Measurements from ENCODE around the gene AK5.

AK5 gene

GRCh38 chr1:77356136-77356535 is 74.3 kb downstream of the AK5 start:
- Histone ChIP-seq H3K9me3 (ENCODE audit: insufficient read depth, low read depth, low read length) (no peaks in the 10 kb centered on the region), H3K27ac (ENCODE audit: low read length) (no peak overlapping the region), H3K9ac (ENCODE audit: low read depth, low read length) (no peak overlapping the region), H3K36me3 (ENCODE audit: insufficient read depth, low read depth, low read length) (no peaks in the 10 kb centered on the region), H3K4me3 (ENCODE audit: low read length) (no peak overlapping the region), H3K27me3 (ENCODE audit: insufficient read depth, low read length) (no peaks in the 10 kb centered on the region), H3K4me1 (ENCODE audit: insufficient read depth, low read length) (no peaks in the 10 kb centered on the region)

- Histone ChIP-seq H3K27ac (ENCODE audit: low read length) (no peak overlapping the region), H3K4me3 (ENCODE audit: low read length) (no peak overlapping the region), H3K9ac (ENCODE audit: low read depth, low read length) (no peak overlapping the region), H3K9me3 (ENCODE audit: insufficient read depth, low read depth, low read length) (no peaks in the 10 kb centered on the region), H3K27me3 (ENCODE audit: insufficient read depth, low read length) (no peaks in the 10 kb centered on the region), H3K4me1 (ENCODE audit: insufficient read depth, low read length) (no peaks in the 10 kb centered on the region), H3K36me3 (ENCODE audit: insufficient read depth, low read depth, low read length) (no peaks in the 10 kb centered on the region)
These were observed 78.4 kb downstream of the AK5 start for GRCh38 chr1:77360256-77360655.

- H3K27me3 ChIP-seq (ENCODE audit: insufficient read depth, low read length), result no peaks in the 10 kb centered on the region
- no peaks in the 10 kb centered on the region for H3K36me3 ChIP-seq (ENCODE audit: insufficient read depth, low read depth, low read length)
- no peak overlapping the region for H3K27ac ChIP-seq (ENCODE audit: low read length)
- H3K9me3 ChIP-seq (ENCODE audit: insufficient read depth, low read depth, low read length), result no peaks in the 10 kb centered on the region
- H3K4me3 ChIP-seq (ENCODE audit: low read length), result no peak overlapping the region
- H3K9ac ChIP-seq (ENCODE audit: low read depth, low read length), result no peak overlapping the region
- H3K4me1 ChIP-seq (ENCODE audit: insufficient read depth, low read length), result no peaks in the 10 kb centered on the region
These were observed 79.8 kb downstream of the AK5 start for GRCh38 chr1:77361621-77362020.

GRCh38 chr1:77370161-77370560 is 88.3 kb downstream of the AK5 start:
- Histone ChIP-seq H3K9me3 (ENCODE audit: insufficient read depth, low read depth, low read length) (no peaks in the 10 kb centered on the region), H3K27ac (ENCODE audit: low read length) (no peak overlapping the region), H3K4me1 (ENCODE audit: insufficient read depth, low read length) (no peaks in the 10 kb centered on the region), H3K4me3 (ENCODE audit: low read length) (no peak overlapping the region), H3K27me3 (ENCODE audit: insufficient read depth, low read length) (no peaks in the 10 kb centered on the region), H3K36me3 (ENCODE audit: insufficient read depth, low read depth, low read length) (no peaks in the 10 kb centered on the region), H3K9ac (ENCODE audit: low read depth, low read length) (no peak overlapping the region)

GRCh38 chr1:77370583-77371306 is 88.9 kb downstream of the AK5 start:
- no peaks in the 10 kb centered on the region for H3K36me3 ChIP-seq (ENCODE audit: insufficient read depth, low read depth, low read length)
- H3K4me1 ChIP-seq (ENCODE audit: insufficient read depth, low read length), result no peaks in the 10 kb centered on the region
- H3K27me3 ChIP-seq (ENCODE audit: insufficient read depth, low read length), result no peaks in the 10 kb centered on the region
- no peak overlapping the region for H3K4me3 ChIP-seq (ENCODE audit: low read length)
- H3K9me3 ChIP-seq (ENCODE audit: insufficient read depth, low read depth, low read length), result no peaks in the 10 kb centered on the region
- H3K27ac ChIP-seq (ENCODE audit: low read length), result no peak overlapping the region
- H3K9ac ChIP-seq (ENCODE audit: low read depth, low read length), result no peak overlapping the region

- Histone ChIP-seq H3K27ac (ENCODE audit: low read length) (no peak overlapping the region), H3K27me3 (ENCODE audit: insufficient read depth, low read length) (no peaks in the 10 kb centered on the region), H3K4me3 (ENCODE audit: low read length) (no peak overlapping the region), H3K9ac (ENCODE audit: low read depth, low read length) (no peak overlapping the region), H3K9me3 (ENCODE audit: insufficient read depth, low read depth, low read length) (no peaks in the 10 kb centered on the region), H3K4me1 (ENCODE audit: insufficient read depth, low read length) (no peaks in the 10 kb centered on the region), H3K36me3 (ENCODE audit: insufficient read depth, low read depth, low read length) (no peaks in the 10 kb centered on the region)
These were observed 89.6 kb downstream of the AK5 start for GRCh38 chr1:77371396-77371795.

- H3K36me3 ChIP-seq (ENCODE audit: insufficient read depth, low read depth, low read length), result no peaks in the 10 kb centered on the region
- H3K27me3 ChIP-seq (ENCODE audit: insufficient read depth, low read length), result no peaks in the 10 kb centered on the region
- H3K9ac ChIP-seq (ENCODE audit: low read depth, low read length), result no peak overlapping the region
These were observed 91.9 kb downstream of the AK5 start for GRCh38 chr1:77373702-77374101.

GRCh38 chr1:77375541-77375940 is 93.7 kb downstream of the AK5 start:
- peaks cover 5% of the 10 kb centered on the region; the same call in 1 of the 2 replicates for H3K4me1 ChIP-seq (ENCODE audit: insufficient read depth, low read length)
- H3K4me3 ChIP-seq (ENCODE audit: low read length), result no peak overlapping the region
- H3K9me3 ChIP-seq (ENCODE audit: insufficient read depth, low read depth, low read length), result no peaks in the 10 kb centered on the region
- no peak overlapping the region for H3K9ac ChIP-seq (ENCODE audit: low read depth, low read length)
- H3K27me3 ChIP-seq (ENCODE audit: insufficient read depth, low read length), result no peaks in the 10 kb centered on the region
- no peaks in the 10 kb centered on the region for H3K36me3 ChIP-seq (ENCODE audit: insufficient read depth, low read depth, low read length)
- no peak overlapping the region for H3K27ac ChIP-seq (ENCODE audit: low read length)

More at GRCh38 chr1:77373702-77374101, 91.9 kb downstream of the AK5 start:
- Histone ChIP-seq H3K4me1 (ENCODE audit: insufficient read depth, low read length) (peaks cover 3% of the 10 kb centered on the region; the same call in 1 of the 2 replicates), H3K9me3 (ENCODE audit: insufficient read depth, low read depth, low read length) (no peaks in the 10 kb centered on the region), H3K27ac (ENCODE audit: low read length) (no peak overlapping the region), H3K4me3 (ENCODE audit: low read length) (no peak overlapping the region)

GRCh38 chr1:77375990-77376389 is 94.2 kb downstream of the AK5 start:
- Histone ChIP-seq H3K9me3 (ENCODE audit: insufficient read depth, low read depth, low read length) (no peaks in the 10 kb centered on the region), H3K9ac (ENCODE audit: low read depth, low read length) (no peak overlapping the region), H3K36me3 (ENCODE audit: insufficient read depth, low read depth, low read length) (no peaks in the 10 kb centered on the region), H3K4me1 (ENCODE audit: insufficient read depth, low read length) (peaks cover 5% of the 10 kb centered on the region; the same call in 1 of the 2 replicates), H3K27ac (ENCODE audit: low read length) (no peak overlapping the region), H3K27me3 (ENCODE audit: insufficient read depth, low read length) (no peaks in the 10 kb centered on the region), H3K4me3 (ENCODE audit: low read length) (no peak overlapping the region)

- Histone ChIP-seq H3K4me1 (ENCODE audit: insufficient read depth, low read length) (peaks cover 5% of the 10 kb centered on the region; the same call in 1 of the 2 replicates), H3K36me3 (ENCODE audit: insufficient read depth, low read depth, low read length) (no peaks in the 10 kb centered on the region), H3K4me3 (ENCODE audit: low read length) (no peak overlapping the region), H3K9ac (ENCODE audit: low read depth, low read length) (no peak overlapping the region), H3K9me3 (ENCODE audit: insufficient read depth, low read depth, low read length) (no peaks in the 10 kb centered on the region), H3K27me3 (ENCODE audit: insufficient read depth, low read length) (no peaks in the 10 kb centered on the region), H3K27ac (ENCODE audit: low read length) (no peak overlapping the region)
These were observed 97.1 kb downstream of the AK5 start for GRCh38 chr1:77378723-77379535.

GRCh38 chr1:77382366-77382765 is 100.5 kb downstream of the AK5 start:
- Histone ChIP-seq H3K9ac (ENCODE audit: low read depth, low read length) (no peak overlapping the region), H3K27ac (ENCODE audit: low read length) (no peak overlapping the region), H3K4me1 (ENCODE audit: insufficient read depth, low read length) (peaks cover 8% of the 10 kb centered on the region; the same call in 1 of the 2 replicates), H3K36me3 (ENCODE audit: insufficient read depth, low read depth, low read length) (no peaks in the 10 kb centered on the region), H3K9me3 (ENCODE audit: insufficient read depth, low read depth, low read length) (no peaks in the 10 kb centered on the region), H3K27me3 (ENCODE audit: insufficient read depth, low read length) (no peaks in the 10 kb centered on the region), H3K4me3 (ENCODE audit: low read length) (no peak overlapping the region)

- no peaks in the 10 kb centered on the region for H3K36me3 ChIP-seq (ENCODE audit: insufficient read depth, low read depth, low read length)
- no peaks in the 10 kb centered on the region for H3K9me3 ChIP-seq (ENCODE audit: insufficient read depth, low read depth, low read length)
- no peak overlapping the region for H3K27ac ChIP-seq (ENCODE audit: low read length)
- no peaks in the 10 kb centered on the region for H3K27me3 ChIP-seq (ENCODE audit: insufficient read depth, low read length)
- peaks cover 8% of the 10 kb centered on the region; the same call in 1 of the 2 replicates for H3K4me1 ChIP-seq (ENCODE audit: insufficient read depth, low read length)
- no peak overlapping the region for H3K4me3 ChIP-seq (ENCODE audit: low read length)
- H3K9ac ChIP-seq (ENCODE audit: low read depth, low read length), result no peak overlapping the region
These were observed 101.4 kb downstream of the AK5 start for GRCh38 chr1:77383236-77383635.
